ENCODE results near the gene C4A.
"Not testable (repeated sequence)": the region's sequence is repeated elsewhere in the genome, so short reads cannot be mapped to it uniquely, and the experiment has no call there.

DNA sequence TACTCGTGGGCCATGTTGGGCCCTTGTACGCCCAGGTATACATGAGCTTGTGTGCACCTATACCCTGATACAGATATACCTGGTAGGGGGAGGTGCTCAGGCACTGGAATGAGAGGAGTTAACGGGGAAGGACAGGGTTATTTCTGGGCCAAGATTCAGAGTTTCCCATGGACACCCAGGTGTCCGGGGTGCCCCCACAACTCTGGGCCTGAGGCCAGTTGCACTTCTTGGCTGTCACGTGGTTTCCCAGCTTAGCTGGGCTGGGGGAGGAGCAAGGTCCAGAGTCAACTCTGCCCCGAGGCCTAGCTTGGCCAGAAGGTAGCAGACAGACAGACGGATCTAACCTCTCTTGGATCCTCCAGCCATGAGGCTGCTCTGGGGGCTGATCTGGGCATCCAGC, at the start of gene C4A:
- not testable (repeated sequence) for TF ChIP-seq EZH2 (IDR thresholded peaks at IDR 0.05; ENCODE audit: low read length)
- TF ChIP-seq, protein P1, sequence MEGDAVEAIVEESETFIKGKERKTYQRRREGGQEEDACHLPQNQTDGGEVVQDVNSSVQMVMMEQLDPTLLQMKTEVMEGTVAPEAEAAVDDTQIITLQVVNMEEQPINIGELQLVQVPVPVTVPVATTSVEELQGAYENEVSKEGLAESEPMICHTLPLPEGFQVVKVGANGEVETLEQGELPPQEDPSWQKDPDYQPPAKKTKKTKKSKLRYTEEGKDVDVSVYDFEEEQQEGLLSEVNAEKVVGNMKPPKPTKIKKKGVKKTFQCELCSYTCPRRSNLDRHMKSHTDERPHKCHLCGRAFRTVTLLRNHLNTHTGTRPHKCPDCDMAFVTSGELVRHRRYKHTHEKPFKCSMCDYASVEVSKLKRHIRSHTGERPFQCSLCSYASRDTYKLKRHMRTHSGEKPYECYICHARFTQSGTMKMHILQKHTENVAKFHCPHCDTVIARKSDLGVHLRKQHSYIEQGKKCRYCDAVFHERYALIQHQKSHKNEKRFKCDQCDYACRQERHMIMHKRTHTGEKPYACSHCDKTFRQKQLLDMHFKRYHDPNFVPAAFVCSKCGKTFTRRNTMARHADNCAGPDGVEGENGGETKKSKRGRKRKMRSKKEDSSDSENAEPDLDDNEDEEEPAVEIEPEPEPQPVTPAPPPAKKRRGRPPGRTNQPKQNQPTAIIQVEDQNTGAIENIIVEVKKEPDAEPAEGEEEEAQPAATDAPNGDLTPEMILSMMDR (optimal IDR thresholded peaks at IDR 0.05 in 1 of 3, IDR thresholded peaks at IDR 0.05 in 1 of 3, conservative IDR thresholded peaks at IDR 0.05 in 1 of 3; ENCODE audit: extremely low read depth in 1 of 3, insufficient read depth in 2 of 3, low read length in 3 of 3), result not testable (repeated sequence)
